ENCODE data around the gene C9orf50. TPM values are rescaled to one million over a fixed set of nuclear protein-coding genes. Genes with fewer than 3 reads are reported as not detected.
"Not testable (repeated sequence)": the region's sequence is repeated elsewhere in the genome, so short reads cannot be mapped to it uniquely, and the experiment has no call there.

The C9orf50 gene
- polyA plus RNA-seq, 4 donors = 0.09 to 0.27 TPM; not detected in 2

GRCh38 chr9:129637673-129638439 lies 17.0 kb upstream of the C9orf50 start:
- no peak overlapping the region for H3K4me3 ChIP-seq (ENCODE audit: low read depth in 1 of 3, low read length in 3 of 3)
- H3K27ac ChIP-seq (ENCODE audit: low read depth in 1 of 3, low read length in 2 of 3) = no peak overlapping the region
- DNase-seq (no peak), FAIRE-seq (no peak)
- 80 to 83% (median 81%) methylated on average over 29 of the region's 29 CpGs for WGBS, 3 donors
- H3K27me3 ChIP-seq (ENCODE audit: control insufficient read depth in 3 of 3, insufficient read depth in 3 of 3, low read length in 3 of 3) = no peaks in the 10 kb centered on the region
- no peaks in the 10 kb centered on the region for H3K9me3 ChIP-seq (ENCODE audit: control insufficient read depth in 2 of 2, insufficient read depth in 1 of 2, low read depth in 1 of 2, low read length in 1 of 2)
- H3K36me3 ChIP-seq (ENCODE audit: control insufficient read depth in 3 of 3, insufficient read depth in 2 of 3, low read depth in 1 of 3, low read length in 3 of 3) = peaks cover 20 to 70% (median 23%) of the 10 kb centered on the region in 3 donors
- H3K4me1 ChIP-seq (ENCODE audit: control insufficient read depth in 3 of 3, insufficient read depth in 2 of 3, low read depth in 1 of 3, low read length in 2 of 3) = peaks cover 2 to 18% (median 4%) of the 10 kb centered on the region in 3 donors

DNA sequence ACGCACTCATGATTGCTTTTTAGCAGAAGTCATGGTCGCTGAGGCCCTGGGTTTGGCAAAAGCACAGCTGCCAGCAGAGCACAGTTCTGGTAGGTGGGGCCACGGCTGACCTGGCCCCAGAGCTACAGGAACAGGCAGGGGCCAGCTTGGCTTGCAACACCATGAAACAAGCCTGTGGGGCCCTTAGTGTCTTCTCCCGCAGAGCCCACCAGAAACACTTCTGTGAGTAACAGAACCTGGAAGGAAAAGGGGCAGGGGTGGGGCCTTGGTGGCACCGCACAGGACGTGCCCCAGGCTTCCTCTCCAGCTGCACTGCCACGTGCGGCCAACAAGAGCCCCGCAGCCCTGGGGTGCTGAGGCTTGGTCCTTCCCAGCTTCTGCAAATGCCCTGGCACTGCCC lies 16.2 kb upstream of the C9orf50 start:
- Histone ChIP-seq H3K27me3 (ENCODE audit: control insufficient read depth in 3 of 3, insufficient read depth in 3 of 3, low read length in 3 of 3) (no peaks in the 10 kb centered on the region), H3K4me1 (ENCODE audit: control insufficient read depth in 3 of 3, insufficient read depth in 2 of 3, low read depth in 1 of 3, low read length in 2 of 3) (peaks cover 2 to 13% (median 4%) of the 10 kb centered on the region in 3 donors), H3K4me3 (ENCODE audit: low read depth in 1 of 3, low read length in 3 of 3) (no peak overlapping the region), H3K27ac (ENCODE audit: low read depth in 1 of 3, low read length in 2 of 3) (no peak overlapping the region), H3K36me3 (ENCODE audit: control insufficient read depth in 3 of 3, insufficient read depth in 2 of 3, low read depth in 1 of 3, low read length in 3 of 3) (peaks cover 23 to 77% (median 24%) of the 10 kb centered on the region in 3 donors), H3K9me3 (ENCODE audit: control insufficient read depth in 2 of 2, insufficient read depth in 1 of 2, low read depth in 1 of 2, low read length in 1 of 2) (no peaks in the 10 kb centered on the region)
- no peak for FAIRE-seq
- 59 to 72% (median 67%) methylated on average over 9 of the region's 9 CpGs for WGBS, 3 donors
- no peak for DNase-seq

DNA sequence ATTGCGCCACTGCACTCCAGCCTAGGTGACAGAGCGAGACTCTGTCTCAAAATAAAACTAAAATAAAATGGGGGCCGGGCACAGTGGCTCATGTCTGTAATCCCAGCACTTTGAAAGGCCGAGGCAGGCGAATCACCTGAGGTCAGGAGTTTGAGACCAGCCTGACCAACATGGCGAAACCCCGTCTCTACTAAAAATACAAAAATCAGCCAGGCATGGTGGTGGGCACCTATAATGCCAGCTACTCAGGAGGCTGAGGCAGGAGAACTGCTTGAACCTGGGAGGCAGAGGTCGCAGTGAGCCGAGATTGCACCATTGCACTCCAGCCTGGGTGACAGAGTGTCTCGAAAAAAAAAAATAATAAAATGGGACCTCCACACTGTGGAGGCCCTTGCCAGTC lies 15.4 kb upstream of the C9orf50 start:
- H3K4me1 ChIP-seq (ENCODE audit: control insufficient read depth in 3 of 3, insufficient read depth in 2 of 3, low read depth in 1 of 3, low read length in 2 of 3) = peaks cover 2 to 13% (median 4%) of the 10 kb centered on the region in 3 donors
- not testable (repeated sequence) for H3K9me3 ChIP-seq (ENCODE audit: control insufficient read depth in 2 of 2, insufficient read depth in 1 of 2, low read depth in 1 of 2, low read length in 1 of 2); DNase-seq; FAIRE-seq; H3K27me3 ChIP-seq (ENCODE audit: control insufficient read depth in 3 of 3, insufficient read depth in 3 of 3, low read length in 3 of 3); H3K27ac ChIP-seq (ENCODE audit: low read depth in 1 of 3, low read length in 2 of 3); H3K4me3 ChIP-seq (ENCODE audit: low read depth in 1 of 3, low read length in 3 of 3)
- WGBS, 3 donors = 75 to 89% (median 86%) methylated on average over 9 to 10 of the region's 10 CpGs
- H3K36me3 ChIP-seq (ENCODE audit: control insufficient read depth in 3 of 3, insufficient read depth in 2 of 3, low read depth in 1 of 3, low read length in 3 of 3) = peaks cover 23 to 85% (median 24%) of the 10 kb centered on the region in 3 donors

- H3K27ac ChIP-seq (ENCODE audit: low read depth in 1 of 3, low read length in 2 of 3) = no peak overlapping the region
- DNase-seq (no peak), FAIRE-seq (no peak)
- H3K36me3 ChIP-seq (ENCODE audit: control insufficient read depth in 3 of 3, insufficient read depth in 2 of 3, low read depth in 1 of 3, low read length in 3 of 3) = peaks cover 23 to 94% (median 24%) of the 10 kb centered on the region in 3 donors
- no peaks in the 10 kb centered on the region for H3K9me3 ChIP-seq (ENCODE audit: control insufficient read depth in 2 of 2, insufficient read depth in 1 of 2, low read depth in 1 of 2, low read length in 1 of 2)
- no peaks in the 10 kb centered on the region for H3K27me3 ChIP-seq (ENCODE audit: control insufficient read depth in 3 of 3, insufficient read depth in 3 of 3, low read length in 3 of 3)
- 90 to 94% (median 92%) methylated on average over 34 of the region's 34 CpGs for WGBS, 3 donors
- H3K4me3 ChIP-seq (ENCODE audit: low read depth in 1 of 3, low read length in 3 of 3) = no peak overlapping the region
- H3K4me1 ChIP-seq (ENCODE audit: control insufficient read depth in 3 of 3, insufficient read depth in 2 of 3, low read depth in 1 of 3, low read length in 2 of 3) = peaks cover 0 to 4% (median 0%) of the 10 kb centered on the region in 3 donors
Measured at GRCh38 chr9:129635099-129636065, 14.5 kb upstream of the C9orf50 start.

DNA sequence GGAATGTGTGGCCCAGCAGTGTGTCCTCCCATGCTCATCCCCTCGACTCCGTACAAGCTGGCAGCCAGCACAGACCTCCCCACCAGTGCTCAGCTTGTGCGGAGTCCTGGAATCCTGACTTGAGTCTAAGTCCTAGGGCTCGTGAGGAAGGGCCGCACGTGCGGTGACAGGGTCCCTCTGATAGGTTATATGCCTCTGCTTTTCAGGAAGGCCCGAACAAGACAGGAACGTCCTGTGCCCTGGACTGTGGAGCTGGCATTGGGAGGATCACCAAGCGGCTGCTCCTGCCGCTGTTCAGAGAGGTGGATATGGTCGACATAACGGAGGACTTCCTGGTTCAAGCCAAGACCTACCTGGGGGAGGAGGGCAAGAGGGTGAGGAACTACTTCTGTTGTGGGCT lies 12.9 kb upstream of the C9orf50 start:
- Histone ChIP-seq H3K4me3 (ENCODE audit: low read depth in 1 of 3, low read length in 3 of 3) (no peak overlapping the region), H3K36me3 (ENCODE audit: control insufficient read depth in 3 of 3, insufficient read depth in 2 of 3, low read depth in 1 of 3, low read length in 3 of 3) (peaks cover 19 to 100% (median 24%) of the 10 kb centered on the region in 3 donors), H3K4me1 (ENCODE audit: control insufficient read depth in 3 of 3, insufficient read depth in 2 of 3, low read depth in 1 of 3, low read length in 2 of 3) (no peaks in the 10 kb centered on the region), H3K9me3 (ENCODE audit: control insufficient read depth in 2 of 2, insufficient read depth in 1 of 2, low read depth in 1 of 2, low read length in 1 of 2) (no peaks in the 10 kb centered on the region), H3K27me3 (ENCODE audit: control insufficient read depth in 3 of 3, insufficient read depth in 3 of 3, low read length in 3 of 3) (no peaks in the 10 kb centered on the region), H3K27ac (ENCODE audit: low read depth in 1 of 3, low read length in 2 of 3) (no peak overlapping the region)
- FAIRE-seq (no peak), DNase-seq (no peak)
- WGBS, 3 donors = 79 to 87% (median 83%) methylated on average over 12 to 13 of the region's 13 CpGs

DNA sequence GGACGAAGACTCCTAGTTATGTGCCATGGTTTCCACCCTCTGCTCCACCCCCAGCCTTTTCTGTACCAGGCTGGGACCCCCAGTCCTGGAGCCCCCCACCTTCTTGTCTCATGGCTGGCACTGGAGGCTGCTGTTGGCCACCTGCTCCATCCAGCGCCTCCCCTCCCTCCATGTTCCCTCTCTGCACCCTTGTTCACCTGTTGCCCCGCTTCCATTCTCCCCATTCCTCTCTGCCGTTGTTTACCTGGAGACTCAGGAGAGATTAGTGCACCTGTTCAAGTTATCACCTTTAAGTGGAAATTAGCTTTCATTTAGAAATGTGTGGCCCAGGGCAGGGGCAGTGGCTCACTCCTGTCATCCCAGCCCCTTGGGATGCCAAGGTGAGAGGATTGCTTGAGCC lies 12.3 kb upstream of the C9orf50 start:
- FAIRE-seq (no peak), DNase-seq (no peak)
- H3K27me3 ChIP-seq (ENCODE audit: control insufficient read depth in 3 of 3, insufficient read depth in 3 of 3, low read length in 3 of 3) = no peaks in the 10 kb centered on the region
- no peak overlapping the region for H3K27ac ChIP-seq (ENCODE audit: low read depth in 1 of 3, low read length in 2 of 3)
- 89 to 95% (median 94%) methylated on average over 4 of the region's 4 CpGs for WGBS, 3 donors
- H3K4me1 ChIP-seq (ENCODE audit: control insufficient read depth in 3 of 3, insufficient read depth in 2 of 3, low read depth in 1 of 3, low read length in 2 of 3) = peaks cover 0 to 5% (median 3%) of the 10 kb centered on the region in 3 donors
- no peak overlapping the region for H3K4me3 ChIP-seq (ENCODE audit: low read depth in 1 of 3, low read length in 3 of 3)
- peaks cover 18 to 99% (median 24%) of the 10 kb centered on the region in 3 donors for H3K36me3 ChIP-seq (ENCODE audit: control insufficient read depth in 3 of 3, insufficient read depth in 2 of 3, low read depth in 1 of 3, low read length in 3 of 3)
- no peaks in the 10 kb centered on the region for H3K9me3 ChIP-seq (ENCODE audit: control insufficient read depth in 2 of 2, insufficient read depth in 1 of 2, low read depth in 1 of 2, low read length in 1 of 2)

DNA sequence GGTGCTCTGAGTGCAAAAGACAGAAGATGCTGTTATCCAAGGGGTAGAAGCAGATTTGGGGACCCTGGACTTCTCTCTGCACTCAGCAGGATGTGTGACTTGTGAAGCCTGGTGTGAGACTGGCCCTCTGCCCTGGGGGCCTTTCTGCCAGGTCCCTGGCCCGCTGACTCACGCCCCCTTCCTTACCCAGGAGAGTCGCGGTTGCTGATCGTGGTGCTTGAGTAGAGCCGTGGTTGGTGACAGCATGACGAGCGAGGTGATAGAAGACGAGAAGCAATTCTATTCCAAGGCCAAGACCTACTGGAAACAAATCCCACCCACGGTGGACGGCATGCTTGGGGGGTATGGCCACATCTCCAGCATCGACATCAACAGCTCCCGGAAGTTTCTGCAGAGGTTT lies 11.6 kb upstream of the C9orf50 start:
- no peaks in the 10 kb centered on the region for H3K9me3 ChIP-seq (ENCODE audit: control insufficient read depth in 2 of 2, insufficient read depth in 1 of 2, low read depth in 1 of 2, low read length in 1 of 2)

DNA sequence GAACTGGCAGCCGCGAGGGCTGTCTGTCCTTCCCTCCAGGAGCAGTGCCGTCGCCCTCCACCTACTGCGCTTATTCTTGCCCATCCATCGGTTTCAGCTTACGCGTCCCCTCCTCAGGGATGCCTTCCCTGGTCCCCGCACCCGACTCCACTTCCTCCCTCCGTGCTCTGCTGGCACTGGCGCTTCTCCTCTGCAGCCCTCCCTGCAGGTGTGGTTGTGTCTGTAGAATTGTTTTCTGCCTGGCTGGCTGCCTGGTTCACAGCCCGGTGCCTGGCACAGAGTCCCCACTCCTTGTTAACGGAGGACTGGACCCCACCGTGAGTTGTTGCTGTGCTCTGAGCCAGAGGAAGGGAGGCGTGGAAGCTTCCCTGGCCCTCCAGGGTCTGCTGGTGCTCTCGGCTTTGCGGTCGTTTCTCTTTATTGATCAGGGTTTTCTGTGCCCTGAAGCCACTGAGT lies 10.8 kb upstream of the C9orf50 start:
- Histone ChIP-seq H3K4me3 (ENCODE audit: low read depth in 1 of 3, low read length in 3 of 3) (no peak overlapping the region), H3K4me1 (ENCODE audit: control insufficient read depth in 3 of 3, insufficient read depth in 2 of 3, low read depth in 1 of 3, low read length in 2 of 3) (peaks cover 4 to 17% (median 5%) of the 10 kb centered on the region in 3 donors), H3K27ac (ENCODE audit: low read depth in 1 of 3, low read length in 2 of 3) (no peak overlapping the region), H3K36me3 (ENCODE audit: control insufficient read depth in 3 of 3, insufficient read depth in 2 of 3, low read depth in 1 of 3, low read length in 3 of 3) (peaks cover 16 to 92% (median 17%) of the 10 kb centered on the region in 3 donors), H3K27me3 (ENCODE audit: control insufficient read depth in 3 of 3, insufficient read depth in 3 of 3, low read length in 3 of 3) (no peaks in the 10 kb centered on the region), H3K9me3 (ENCODE audit: control insufficient read depth in 2 of 2, insufficient read depth in 1 of 2, low read depth in 1 of 2, low read length in 1 of 2) (no peaks in the 10 kb centered on the region)
- 72 to 82% (median 79%) methylated on average over 19 of the region's 19 CpGs for WGBS, 3 donors
- FAIRE-seq (no peak), DNase-seq (no peak)

More for the DNA sequence above, 11.6 kb upstream of the C9orf50 start:
- Histone ChIP-seq H3K4me1 (ENCODE audit: control insufficient read depth in 3 of 3, insufficient read depth in 2 of 3, low read depth in 1 of 3, low read length in 2 of 3) (peaks cover 4 to 12% (median 4%) of the 10 kb centered on the region in 3 donors), H3K4me3 (ENCODE audit: low read depth in 1 of 3, low read length in 3 of 3) (no peak overlapping the region), H3K36me3 (ENCODE audit: control insufficient read depth in 3 of 3, insufficient read depth in 2 of 3, low read depth in 1 of 3, low read length in 3 of 3) (peaks cover 18 to 99% (median 21%) of the 10 kb centered on the region in 3 donors), H3K27ac (ENCODE audit: low read depth in 1 of 3, low read length in 2 of 3) (no peak overlapping the region), H3K27me3 (ENCODE audit: control insufficient read depth in 3 of 3, insufficient read depth in 3 of 3, low read length in 3 of 3) (no peaks in the 10 kb centered on the region)
- no peak for FAIRE-seq
- 79 to 87% (median 86%) methylated on average over 13 of the region's 13 CpGs for WGBS, 3 donors
- DNase-seq = no peak
